ENCODE results near the gene PFN1. TPM values are rescaled to one million over a fixed set of nuclear protein-coding genes. Genes with fewer than 3 reads are reported as not detected.

Gene PFN1
- total and polyA plus RNA-seq, 9 of the 15 experiments (the other 6 are each of a cell fraction or from before 2014, with no cell fraction given), result 60.5 to 1,479 (median 456) TPM

GRCh38 chr17:4948166-4948930 lies at the start of gene PFN1 (continued):
- TF ChIP-seq ZNF263 (CRISPR knock-in tag; IDR thresholded peaks at IDR 0.05; ENCODE audit: borderline replicate concordance), result no peak
- 0 out of 2 replicates have a peak, but pooled peaks have one; percentile 15 for TF ChIP-seq C11orf30 (IDR thresholded peaks at IDR 0.05; ENCODE audit: low read depth)
- TF ChIP-seq RB1 (IDR thresholded peaks at IDR 0.05; ENCODE audit: low read depth), result peak; percentile 34; the same call in 1 of the 2 replicates
- no peak for TF ChIP-seq COPS2 (conservative IDR thresholded peaks at IDR 0.05)
- no peak for TF ChIP-seq NFYB (IDR thresholded peaks at IDR 0.05; ENCODE audit: extremely low read depth, insufficient read length)
- TF ChIP-seq ZNF436 (CRISPR knock-in tag; IDR thresholded peaks at IDR 0.05), result no peak
- TF ChIP-seq ZSCAN32 (CRISPR knock-in tag; IDR thresholded peaks at IDR 0.05), result no peak; the same call in 1 of the 2 replicates
- no peak for TF ChIP-seq ZNF766 (CRISPR knock-in tag; conservative IDR thresholded peaks at IDR 0.05)
- TF ChIP-seq U2AF2 (optimal IDR thresholded peaks at IDR 0.05; ENCODE audit: low read depth, low read length), result no peak
- TF ChIP-seq SUPT5H (IDR thresholded peaks at IDR 0.05), result peak; percentile 90
- TF ChIP-seq ZNF398 (CRISPR knock-in tag; IDR thresholded peaks at IDR 0.05), result no peak
- no peak for TF ChIP-seq CHD4 (IDR thresholded peaks at IDR 0.05; ENCODE audit: insufficient read depth, insufficient replicate concordance, low read depth, low read length, poor library complexity, severe bottlenecking)
- TF ChIP-seq CBX2 (IDR thresholded peaks at IDR 0.05; ENCODE audit: insufficient read depth, low read length, poor library complexity, severe bottlenecking), result no peak
- no peak for TF ChIP-seq ZBTB7A (IDR thresholded peaks at IDR 0.05; ENCODE audit: borderline replicate concordance, control insufficient read depth, low read depth, low read length)
- TF ChIP-seq SIN3A (IDR thresholded peaks at IDR 0.05; ENCODE audit: borderline replicate concordance in 2 of 2, control insufficient read depth in 1 of 2, low read depth in 2 of 2, low read length in 2 of 2), result peak; percentile 41 to 60; a peak in 3 of 4 replicates
- peak; percentile 66; the same call in 1 of the 2 replicates for TF ChIP-seq CBX1 (IDR thresholded peaks at IDR 0.05; ENCODE audit: low read depth)
- TF ChIP-seq, protein P1, sequence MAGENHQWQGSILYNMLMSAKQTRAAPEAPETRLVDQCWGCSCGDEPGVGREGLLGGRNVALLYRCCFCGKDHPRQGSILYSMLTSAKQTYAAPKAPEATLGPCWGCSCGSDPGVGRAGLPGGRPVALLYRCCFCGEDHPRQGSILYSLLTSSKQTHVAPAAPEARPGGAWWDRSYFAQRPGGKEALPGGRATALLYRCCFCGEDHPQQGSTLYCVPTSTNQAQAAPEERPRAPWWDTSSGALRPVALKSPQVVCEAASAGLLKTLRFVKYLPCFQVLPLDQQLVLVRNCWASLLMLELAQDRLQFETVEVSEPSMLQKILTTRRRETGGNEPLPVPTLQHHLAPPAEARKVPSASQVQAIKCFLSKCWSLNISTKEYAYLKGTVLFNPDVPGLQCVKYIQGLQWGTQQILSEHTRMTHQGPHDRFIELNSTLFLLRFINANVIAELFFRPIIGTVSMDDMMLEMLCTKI (IDR thresholded peaks at IDR 0.05; ENCODE audit: partially characterized antibody), result no peak
- TF ChIP-seq JUND (IDR thresholded peaks at IDR 0.05; ENCODE audit: borderline replicate concordance, low read depth, low read length), result no peak
- TF ChIP-seq JUND (tag; IDR thresholded peaks at IDR 0.05; ENCODE audit: borderline replicate concordance, low read depth, low read length), result no peak
- TF ChIP-seq CREB1 (IDR thresholded peaks at IDR 0.05), result no peak; the same call in 1 of the 2 replicates
- no peak for TF ChIP-seq CREB1 (CRISPR knock-in tag; IDR thresholded peaks at IDR 0.05)
- peak; percentile 85 for TF ChIP-seq POLR2G (IDR thresholded peaks at IDR 0.05; ENCODE audit: low read depth, low read length)
- no peak for TF ChIP-seq ERF (CRISPR knock-in tag; IDR thresholded peaks at IDR 0.05)
- no peak for TF ChIP-seq MITF (IDR thresholded peaks at IDR 0.05)
